SK-N-SH treated with all-trans-retinoic acid at 6 μM for 48 hours (cell line): ENCODE results near the gene NEK4.

ENCODE experiments used
- TOX ChIP-seq: fragments of 250-450 bp; sonication (Bioruptor Pico); IDR thresholded peaks from 2 replicates; pipeline ENCODE4 v1.8.0; 2021; ENCODE audit warnings: mild to moderate bottlenecking, moderate library complexity, borderline replicate concordance
- ZFP30 ChIP-seq: fragments of 450-650 bp; formaldehyde crosslinking; IDR thresholded peaks from 2 replicates; pipeline ENCODE4 v1.5.0; 2022; ENCODE audit warnings: mild to moderate bottlenecking, moderate library complexity

DNA sequence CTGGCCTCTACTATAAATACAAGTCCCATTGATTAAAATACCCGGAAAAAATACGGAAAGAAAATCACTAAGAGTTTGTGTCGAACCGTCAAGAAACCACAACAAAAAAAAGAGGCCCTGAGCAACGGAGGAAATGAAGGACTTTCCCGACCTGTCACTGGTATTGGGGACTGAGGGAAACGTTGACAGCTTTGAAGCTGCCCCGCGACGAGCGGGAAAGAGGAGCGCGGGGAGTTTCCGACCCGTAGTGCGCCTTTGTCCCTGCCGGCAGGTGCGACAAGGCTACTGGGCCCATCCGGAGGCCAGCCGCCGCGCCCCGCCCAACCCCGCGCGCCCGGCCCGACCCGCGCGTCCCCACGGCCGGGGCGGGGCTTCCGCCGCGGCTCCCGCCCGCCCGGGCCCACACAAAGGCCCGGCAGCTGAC, 85.4 kb downstream of the NEK4 start:
- no peak for TF ChIP-seq ZFP30 (CRISPR knock-in tag)
- TF ChIP-seq TOX: no peak
